K562 (cell line): ENCODE data around the gene ST7. TPM values are rescaled to one million over a fixed set of nuclear protein-coding genes. Genes with fewer than 3 reads are reported as not detected.

Experiments
- ATAC-seq: fragments of 200-7000 bp; cut with Tn5 transposase; 3 replicates; pipeline ENCODE4 v1.9.1; 2020; ENCODE audit warnings: moderate library complexity
- BruUV-seq: library from RNA; stranded (reverse); fragments of 400-500 nt; replicated peaks from 2 replicates; lab custom pipeline; 2021; lab: Mats Ljungman, UMichigan
- CTCF ChIA-PET: fragments of 300-600 bp; formaldehyde crosslinking; extraction: SDS; loops from one replicate; lab custom pipeline; 2021; ENCODE audit warnings: low intra/inter-chr PET ratio; lab: Yijun Ruan, JAX
- POLR2A ChIA-PET: fragments of 300-600, 350-650 bp; sonication (Branson Sonifier 250); formaldehyde crosslinking; extraction: SDS; loops from one replicate; lab custom pipeline; 2021; ENCODE audit warnings: antibody characterized with exemption, inconsistent platforms; lab: Yijun Ruan, JAX
- DNase-seq, 4 experiments: peaks; one replicate each; pipeline versions ENCODE4 v3.0.0 to v3.0.0-alpha.2; 2011 to 2018; ENCODE audit warnings: low spot score in 3 of 4, mixed read lengths in 3 of 4; ENCODE audit errors: extremely low read depth in 1 of 4
- FAIRE-seq: peaks from 2 replicates; lab custom pipeline; 2011; peaks lifted over from hg19 to GRCh38; lab: Jason Lieb, UNC
- H2AFZ ChIP-seq: 2 replicates; pipeline ENCODE4 v1.6.0; 2011; ENCODE audit warnings: low read depth, low read length, control low read depth, inconsistent platforms
- H3K27ac ChIP-seq: fragments of 200-600 bp; 3 replicates; pipeline ENCODE4 v1.8.0; 2011; ENCODE audit warnings: low read depth, mild to moderate bottlenecking, control low read depth, inconsistent platforms, low read length, moderate library complexity, mixed read lengths; ENCODE audit errors: extremely low read depth
- H3K27me3 ChIP-seq, 2 experiments: fragments of 300-600 bp in 1 of 2; 2 replicates in 1 of 2; 3 replicates in 1 of 2; pipeline versions ENCODE4 v1.6.0 to v1.8.0; 2011; ENCODE audit warnings: inconsistent platforms in 2 of 2, low read length in 2 of 2, mild to moderate bottlenecking in 1 of 2, mixed read lengths in 1 of 2, moderate library complexity in 1 of 2; ENCODE audit not compliant: control insufficient read depth in 2 of 2, insufficient read depth in 2 of 2
- H3K36me3 ChIP-seq: fragments of 300-600 bp; 3 replicates; pipeline ENCODE4 v1.8.0; 2011; ENCODE audit warnings: mild to moderate bottlenecking, low read length, inconsistent platforms; ENCODE audit not compliant: control insufficient read depth, insufficient read depth
- H3K4me1 ChIP-seq, 2 experiments: fragments of 200-600 bp in 1 of 2; replicated peaks in 1 of 2; 2 replicates in 1 of 2; 3 replicates in 1 of 2; pipeline versions ENCODE4 v1.5.1 to v1.8.0; 2011; ENCODE audit warnings: inconsistent platforms in 2 of 2, low read length in 2 of 2, mild to moderate bottlenecking in 1 of 2, mixed read lengths in 1 of 2, moderate library complexity in 1 of 2; ENCODE audit not compliant: control insufficient read depth in 2 of 2, insufficient read depth in 2 of 2
- H3K4me2 ChIP-seq: 2 replicates; pipeline ENCODE4 v1.6.1; 2011; ENCODE audit warnings: low read length, control low read depth, inconsistent platforms, mixed read lengths; ENCODE audit not compliant: insufficient read depth
- H3K4me3 ChIP-seq: fragments of 200-600 bp; sonication (generic), shearing (Covaris generic); 2 replicates; pipeline ENCODE4 v1.5.1; 2016; ENCODE audit warnings: control low read depth, inconsistent platforms
- H3K79me2 ChIP-seq: fragments of 200-600 bp; 3 replicates; pipeline ENCODE4 v1.8.0; 2011; ENCODE audit warnings: low read length, inconsistent platforms; ENCODE audit not compliant: control insufficient read depth, insufficient read depth
- H3K9ac ChIP-seq, 2 experiments: 2 replicates each; pipeline versions ENCODE4 v1.6.0 to v1.6.1; 2011; ENCODE audit warnings: low read depth in 2 of 2, low read length in 2 of 2, control low read depth in 1 of 2, inconsistent platforms in 1 of 2, mild to moderate bottlenecking in 1 of 2, mixed read lengths in 1 of 2; ENCODE audit not compliant: insufficient read depth in 1 of 2
- H3K9me1 ChIP-seq: one replicate; pipeline ENCODE4 v1.6.0; 2011; ENCODE audit warnings: inconsistent platforms, mild to moderate bottlenecking, low read length, moderate library complexity; ENCODE audit not compliant: control insufficient read depth, insufficient read depth
- H3K9me3 ChIP-seq: replicated peaks from 2 replicates; pipeline ENCODE4 v1.5.1; 2011; ENCODE audit warnings: low read depth, low read length, inconsistent platforms; ENCODE audit not compliant: control insufficient read depth, insufficient read depth
- H4K20me1 ChIP-seq: replicated peaks from 2 replicates; pipeline ENCODE4 v1.6.1; 2011; ENCODE audit warnings: low read length, inconsistent platforms, mixed read lengths; ENCODE audit not compliant: control insufficient read depth, insufficient read depth
- ARNT ChIP-seq, 2 experiments: fragments of 450-650 bp; IDR thresholded peaks; 2 replicates each; pipeline ENCODE4 v1.6.1; 2016; ENCODE audit warnings: mild to moderate bottlenecking in 1 of 2
- CBX1 ChIP-seq: sonication (generic); IDR thresholded peaks from 2 replicates; pipeline ENCODE4 v1.6.1; 2016; ENCODE audit warnings: antibody characterized with exemption, low read depth, mild to moderate bottlenecking
- CEBPG ChIP-seq, 3 experiments: fragments of 200-800 bp in 1 of 3; sonication (Bioruptor generic) in 1 of 3; sonication (generic) in 1 of 3; formaldehyde crosslinking in 1 of 3; IDR thresholded peaks in 2 of 3; conservative IDR thresholded peaks in 1 of 3; 2 replicates each; pipeline versions ENCODE4 v1.6.1 to v1.8.0; 2016 to 2022; ENCODE audit warnings: missing compliant biosample characterization in 2 of 3, missing genetic modification characterization in 2 of 3, mild to moderate bottlenecking in 1 of 3, missing genetic modification reagents in 1 of 3
- DEAF1 ChIP-seq: fragments of 450-650 bp; formaldehyde crosslinking; IDR thresholded peaks from 2 replicates; pipeline ENCODE4 v1.4.0; 2020; ENCODE audit warnings: mild to moderate bottlenecking, moderate library complexity
- EHMT2 ChIP-seq: fragments of 450-650 bp; IDR thresholded peaks from 2 replicates; pipeline ENCODE4 v1.6.1; 2018; ENCODE audit warnings: antibody characterized with exemption
- EP300 ChIP-seq: IDR thresholded peaks from 2 replicates; pipeline ENCODE4 v1.6.1; 2012; ENCODE audit warnings: low read length, improper control_type of control experiment
- KDM1A ChIP-seq, 2 experiments: fragments of 450-650 bp; IDR thresholded peaks; 2 replicates each; pipeline ENCODE4 v1.6.1; 2016; ENCODE audit warnings: mild to moderate bottlenecking in 2 of 2
- MEIS2 ChIP-seq: fragments of 450-650 bp; IDR thresholded peaks from 2 replicates; pipeline ENCODE4 v1.6.1; 2014; ENCODE audit warnings: mild to moderate bottlenecking; ENCODE audit not compliant: partially characterized antibody
- SOX6 ChIP-seq: fragments of 450-650 bp; IDR thresholded peaks from 2 replicates; pipeline ENCODE4 v1.6.1; 2014; ENCODE audit warnings: mild to moderate bottlenecking
- TBP ChIP-seq: optimal IDR thresholded peaks from 2 replicates; pipeline ENCODE3; 2011; ENCODE audit warnings: low read depth, low read length, improper control_type of control experiment
- TEAD4 ChIP-seq, 2 experiments: sonication (generic) in 1 of 2; formaldehyde crosslinking in 1 of 2; IDR thresholded peaks; 2 replicates each; pipeline versions ENCODE4 v1.6.1 to v1.8.0; 2012 to 2022; ENCODE audit warnings: borderline replicate concordance in 1 of 2, inconsistent platforms in 1 of 2, low read length in 1 of 2, mild to moderate bottlenecking in 1 of 2, missing genetic modification reagents in 1 of 2
- UBTF ChIP-seq, 2 experiments: IDR thresholded peaks; 2 replicates each; pipeline ENCODE4 v1.6.1; 2012; ENCODE audit warnings: improper control_type of control experiment in 2 of 2, low read depth in 2 of 2, low read length in 2 of 2, borderline replicate concordance in 1 of 2
- WGBS: fragments of 100-300 bp; shearing (Covaris generic); methylation state at CpG from one replicate; pipeline ENCODE4 v1.1.6; 2016; ENCODE audit warnings: low coverage, mixed read lengths; ENCODE audit not compliant: insufficient coverage; ENCODE audit errors: missing lambda C conversion rate; 5-methylcytosine and 5-hydroxymethylcytosine counted together
- in situ Hi-C: fragments of 300-500 bp; cut with MboI; formaldehyde crosslinking; loops from 4 replicates; pipeline ENCODE4 v1.15.0; 2018; ENCODE audit warnings: inconsistent platforms, mixed read lengths
- intact Hi-C: fragments of 100-400 bp; cut with micrococcal nuclease; formaldehyde crosslinking; loops from 2 replicates; pipeline ENCODE4 v1.14.2; 2022
- polyA plus RNA-seq, 8 experiments: library from polyadenylated mRNA; depleted of rRNA in 4 of 8; stranded (reverse) in 5 of 8; unstranded in 3 of 8; fragments of >200 nt; fragmentation: Nextera tagmentation in 2 of 8; fragmentation: Illumina TruSeq in 1 of 8; extraction: Ambion mirVana in 2 of 8; extraction: Trizol in 1 of 8; gene quantifications; 2 replicates each; pipeline versions ENCODE4 v1.2.1 to v1.2.3, GENCODE V29; 2011 to 2014; ENCODE audit warnings: inconsistent platforms in 1 of 8, missing spikeins in 1 of 8
- total RNA-seq, 7 experiments: library from RNA; depleted of rRNA in 6 of 7; stranded (reverse); fragments of >200 nt in 6 of 7; fragmentation: Illumina TruSeq in 2 of 7; extraction: Trizol in 2 of 7; gene quantifications; 2 replicates each; pipeline versions ENCODE4 v1.2.1 to v1.2.3, GENCODE V29; 2011 to 2021; ENCODE audit warnings: low replicate concordance in 1 of 7

The ST7 gene
- total and polyA plus RNA-seq, 9 of the 15 experiments (the other 6 are each of a cell fraction or from before 2014, with no cell fraction given), result 23.9 to 56.3 (median 36.9) TPM

GRCh38 chr7:117008118-117008885, 55.0 kb downstream of the ST7 start:
- H3K9me1 ChIP-seq, result no peaks in the 10 kb centered on the region
- no peak overlapping the region for H3K4me2 ChIP-seq
- WGBS, result 66% methylated on average over 3 of the region's 3 CpGs
- TF ChIP-seq EHMT2, result 0 out of 2 replicates have a peak, but pooled peaks have one; percentile 7
- TF ChIP-seq EP300, result peak; percentile 17; the same call in 1 of the 2 replicates
- peak; percentile 51; the same call in 1 of the 2 replicates for TF ChIP-seq SOX6
- no peak for TF ChIP-seq ARNT (IDR thresholded peaks at IDR 0.05)
- TF ChIP-seq MEIS2, result peak; percentile 62
- no peak for TF ChIP-seq CEBPG (CRISPR knock-in tag; IDR thresholded peaks at IDR 0.05)
- TF ChIP-seq CEBPG (tag; conservative IDR thresholded peaks at IDR 0.05 in 1 of 2, IDR thresholded peaks at IDR 0.05 in 1 of 2), result 0 out of 4 replicates have a peak, but pooled peaks of 1 of the 2 experiments have one; percentile 41
- TF ChIP-seq CBX1, result no peak
- TF ChIP-seq TBP, result no peak
- 0 out of 4 replicates have a peak, but pooled peaks of 1 of the 2 experiments have one; percentile 24 for TF ChIP-seq UBTF (IDR thresholded peaks at IDR 0.05; ENCODE audit: borderline replicate concordance in 1 of 2, low read depth in 2 of 2, low read length in 2 of 2)
- peak in 1 of 2 experiments; percentile 26; a peak in 2 of 4 replicates for TF ChIP-seq KDM1A (IDR thresholded peaks at IDR 0.05)
- 0 out of 2 replicates have a peak, but pooled peaks have one; percentile 22 for TF ChIP-seq TEAD4 (IDR thresholded peaks at IDR 0.05; ENCODE audit: low read length)
- TF ChIP-seq TEAD4 (CRISPR knock-in tag; IDR thresholded peaks at IDR 0.05; ENCODE audit: borderline replicate concordance), result no peak
- 0 out of 2 replicates have a peak, but pooled peaks have one; percentile 5 for TF ChIP-seq DEAF1
- H4K20me1 ChIP-seq, result no peaks in the 10 kb centered on the region
- DNase-seq (no peak), FAIRE-seq (no peak), ATAC-seq (no peak)
- ChIA-PET CTCF (no interaction called here), POLR2A (interaction anchor here (1.0 to 4.7 kb wide), 7 partner anchors 8 to 52 kb away, joined by 3 to 17 read pairs (median 5); no protein-coding TSS in a partner anchor)
- BruUV-seq, result no TSS peak
- no peak overlapping the region for H3K4me3 ChIP-seq
- in situ Hi-C loops, result loop anchor here (10.0 kb wide), 1 partner anchor 106 kb away; no protein-coding TSS in a partner anchor
- no peak overlapping the region for H3K9ac ChIP-seq
- H3K79me2 ChIP-seq, result peaks cover 32% of the 10 kb centered on the region
- H2AFZ ChIP-seq, result no peak overlapping the region
- H3K9me3 ChIP-seq, result no peaks in the 10 kb centered on the region
- H3K27ac ChIP-seq, result no peak overlapping the region
- H3K36me3 ChIP-seq, result no peaks in the 10 kb centered on the region
- peaks cover 4 to 44% of the 10 kb centered on the region in 2 experiments; a peak in 4 of 5 replicates for H3K4me1 ChIP-seq
- no peaks in the 10 kb centered on the region for H3K27me3 ChIP-seq
- intact Hi-C loops, result loop anchor here (5.0 kb wide), 1 partner anchor 109 kb away; no protein-coding TSS in a partner anchor
